ENCODE results near the gene ASTN1.

The ASTN1 gene

DNA sequence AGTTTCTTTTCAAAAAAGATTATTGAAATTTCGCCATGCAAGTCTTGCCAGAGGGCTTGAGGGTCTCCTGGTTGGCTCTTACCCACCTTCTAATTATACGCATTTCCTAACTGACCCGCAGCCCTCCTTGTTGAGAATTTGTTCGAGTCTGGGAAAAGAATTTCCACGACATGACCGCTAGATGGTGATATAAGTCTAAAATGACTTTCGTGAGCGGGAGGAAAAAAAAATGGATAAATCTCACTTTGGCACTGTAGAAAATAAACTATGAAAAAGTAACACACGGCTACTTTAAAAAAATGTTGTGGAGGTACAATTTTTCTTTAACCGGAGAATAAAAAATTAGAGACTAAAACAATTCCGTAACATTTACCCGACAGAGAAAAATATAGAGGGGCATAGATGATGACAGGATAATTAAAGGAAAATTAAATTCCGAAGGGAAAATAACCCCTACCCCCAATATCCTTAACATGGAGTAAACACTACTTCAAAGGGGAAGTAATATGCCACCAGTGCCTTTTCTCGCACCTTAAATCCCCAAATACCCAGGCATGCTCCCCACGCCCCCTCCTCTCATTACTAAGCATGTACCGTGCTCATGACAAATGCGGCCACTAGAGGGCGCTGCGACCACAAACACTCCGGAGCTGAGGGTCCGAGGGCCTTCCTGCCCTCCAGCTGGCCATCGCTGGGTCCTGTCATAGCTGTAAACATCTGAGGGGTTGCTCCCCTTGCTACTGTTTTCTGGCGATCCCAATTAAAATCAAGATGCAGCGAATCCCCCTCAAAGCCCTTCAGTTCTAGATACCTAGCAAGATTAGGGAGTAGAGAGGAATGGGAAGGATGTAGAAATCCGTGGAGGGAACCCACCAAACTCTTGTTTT lies 266.9 kb downstream of the ASTN1 start:
- Histone ChIP-seq H3K27ac (ENCODE audit: low read depth, low read length) (no peak overlapping the region), H3K79me2 (ENCODE audit: control insufficient read depth, insufficient read depth, low read length, unreplicated experiment) (no peaks in the 10 kb centered on the region), H2AFZ (ENCODE audit: low read length, unreplicated experiment) (peak overlapping the region; percentile 20), H3K36me3 (ENCODE audit: insufficient read depth, low read length) (no peaks in the 10 kb centered on the region), H3K4me1 (ENCODE audit: control insufficient read depth, insufficient read depth, low read length, unreplicated experiment) (no peaks in the 10 kb centered on the region), H3K27me3 (ENCODE audit: insufficient read depth, low read length) (peaks cover 56% of the 10 kb centered on the region), H3K4me3 (ENCODE audit: low read depth, low read length) (no peak overlapping the region; the same call in 1 of the 2 replicates)

DNA sequence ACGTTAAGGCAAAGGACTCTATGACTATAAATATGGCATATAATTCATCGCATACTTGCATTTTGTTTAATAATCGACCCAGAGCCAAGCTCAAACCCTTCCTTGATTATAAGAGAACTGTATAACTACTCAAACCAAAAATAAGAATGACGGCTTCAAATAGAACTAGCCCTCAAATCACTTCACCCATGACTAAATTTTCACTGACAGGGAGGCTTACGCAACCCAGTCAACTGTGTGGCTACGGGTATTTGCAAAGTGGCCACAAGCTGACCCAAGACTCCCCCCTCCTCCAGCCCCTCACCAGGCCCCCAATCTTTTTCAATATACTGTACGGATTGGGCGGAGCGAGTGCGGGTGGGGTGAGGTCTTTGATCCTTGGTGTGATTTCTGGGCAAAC lies 268.3 kb downstream of the ASTN1 start:
- no peaks in the 10 kb centered on the region for H3K79me2 ChIP-seq (ENCODE audit: control insufficient read depth, insufficient read depth, low read length, unreplicated experiment)
- no peak overlapping the region for H3K4me3 ChIP-seq (ENCODE audit: low read depth, low read length)
- no peaks in the 10 kb centered on the region for H3K4me1 ChIP-seq (ENCODE audit: control insufficient read depth, insufficient read depth, low read length, unreplicated experiment)
- H2AFZ ChIP-seq (ENCODE audit: low read length, unreplicated experiment), result no peak overlapping the region
- H3K36me3 ChIP-seq (ENCODE audit: insufficient read depth, low read length), result no peaks in the 10 kb centered on the region
- H3K27ac ChIP-seq (ENCODE audit: low read depth, low read length), result no peak overlapping the region
- peaks cover 58% of the 10 kb centered on the region for H3K27me3 ChIP-seq (ENCODE audit: insufficient read depth, low read length)

DNA sequence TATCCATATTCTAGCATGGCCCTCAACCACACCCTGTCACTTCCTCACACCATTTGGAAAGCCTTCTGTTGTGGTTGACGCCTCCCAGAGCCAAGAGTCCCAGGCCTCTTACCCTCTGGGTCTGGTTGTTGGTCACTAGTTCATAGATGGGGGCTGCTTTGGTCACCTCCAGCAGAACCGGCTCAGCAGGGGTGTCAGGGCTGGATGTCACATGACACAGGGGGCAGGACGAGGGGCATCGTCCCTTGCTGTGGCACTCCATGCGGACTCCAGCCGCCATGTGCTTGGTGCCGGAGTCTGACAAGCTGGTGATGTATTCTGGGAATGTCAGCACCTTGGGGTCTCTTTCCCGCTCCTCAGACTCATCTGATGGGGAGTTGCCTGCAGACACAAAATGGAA lies 270.1 kb downstream of the ASTN1 start:
- no peaks in the 10 kb centered on the region for H3K4me1 ChIP-seq (ENCODE audit: control insufficient read depth, insufficient read depth, low read length, unreplicated experiment)
- H3K4me3 ChIP-seq (ENCODE audit: low read depth, low read length), result no peak overlapping the region
- no peak overlapping the region for H3K27ac ChIP-seq (ENCODE audit: low read depth, low read length)
- no peak overlapping the region for H2AFZ ChIP-seq (ENCODE audit: low read length, unreplicated experiment)
- peaks cover 55% of the 10 kb centered on the region for H3K27me3 ChIP-seq (ENCODE audit: insufficient read depth, low read length)
- no peaks in the 10 kb centered on the region for H3K79me2 ChIP-seq (ENCODE audit: control insufficient read depth, insufficient read depth, low read length, unreplicated experiment)
- no peaks in the 10 kb centered on the region for H3K36me3 ChIP-seq (ENCODE audit: insufficient read depth, low read length)

DNA sequence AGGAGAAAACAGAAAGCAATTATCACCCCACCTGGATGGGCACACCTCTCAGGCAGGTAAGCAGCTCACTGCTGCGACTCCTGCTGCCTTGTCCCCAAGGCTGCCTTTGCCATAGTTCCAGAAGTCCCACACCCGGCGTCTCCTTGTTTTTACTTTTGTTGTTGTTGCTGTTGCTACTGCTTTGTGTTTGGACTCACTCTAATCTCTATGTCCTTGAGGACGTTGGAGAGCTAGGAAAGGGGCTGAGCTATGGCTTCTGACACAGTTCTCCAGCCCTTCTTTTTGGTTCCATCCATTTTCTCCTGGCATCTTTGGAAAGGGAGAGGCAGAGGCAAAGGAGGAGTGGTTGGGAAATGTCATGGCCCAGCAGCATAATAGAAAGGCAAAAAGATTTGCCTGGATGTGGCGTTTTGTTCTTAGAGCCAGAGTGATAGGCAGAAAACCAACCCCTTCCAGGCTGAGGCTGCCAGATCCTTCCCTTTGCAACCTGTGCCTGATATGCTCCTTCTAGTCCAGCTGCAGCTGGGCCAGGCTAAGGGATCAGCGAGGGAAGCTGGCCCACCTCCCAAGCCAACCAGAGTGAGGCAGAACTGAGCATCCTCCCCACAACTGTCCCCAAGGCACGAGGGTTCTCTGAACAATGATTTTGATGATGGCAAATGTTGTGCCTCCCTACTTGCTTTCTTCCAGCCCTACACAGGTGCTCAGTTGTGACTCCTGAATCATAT lies 270.7 kb downstream of the ASTN1 start:
- Histone ChIP-seq H3K27ac (ENCODE audit: low read depth, low read length) (no peak overlapping the region), H3K79me2 (ENCODE audit: control insufficient read depth, insufficient read depth, low read length, unreplicated experiment) (no peaks in the 10 kb centered on the region), H3K27me3 (ENCODE audit: insufficient read depth, low read length) (peaks cover 49% of the 10 kb centered on the region), H3K4me1 (ENCODE audit: control insufficient read depth, insufficient read depth, low read length, unreplicated experiment) (no peaks in the 10 kb centered on the region), H2AFZ (ENCODE audit: low read length, unreplicated experiment) (no peak overlapping the region), H3K4me3 (ENCODE audit: low read depth, low read length) (no peak overlapping the region), H3K36me3 (ENCODE audit: insufficient read depth, low read length) (no peaks in the 10 kb centered on the region)

DNA sequence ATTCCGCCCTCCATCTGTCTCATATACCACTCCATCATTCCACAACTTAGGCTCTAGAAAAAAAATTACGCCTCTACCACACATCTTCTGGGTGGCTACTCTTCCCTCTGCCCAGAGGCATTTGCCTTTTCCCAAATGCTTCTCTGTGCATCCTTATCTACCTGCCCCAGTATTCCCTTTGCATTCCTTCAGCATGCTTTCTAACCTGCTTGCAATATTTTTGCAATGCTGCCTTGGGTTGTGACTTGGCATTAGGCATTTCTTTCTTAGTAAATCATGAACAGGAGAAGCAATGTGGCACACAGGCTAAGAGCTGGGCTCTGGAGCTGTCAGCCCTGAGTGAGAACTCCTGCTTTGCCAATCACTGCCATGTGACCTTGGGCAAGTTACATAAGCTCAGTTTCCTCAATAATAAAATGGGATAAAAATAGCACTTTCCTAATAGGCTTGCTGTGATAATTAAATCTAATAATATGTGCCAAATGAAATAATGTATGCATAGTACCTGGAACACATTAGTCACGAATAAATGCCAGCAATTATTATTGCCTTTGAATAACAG lies 276.0 kb downstream of the ASTN1 start:
- Histone ChIP-seq H3K4me1 (ENCODE audit: control insufficient read depth, insufficient read depth, low read length, unreplicated experiment) (no peaks in the 10 kb centered on the region), H3K36me3 (ENCODE audit: insufficient read depth, low read length) (no peaks in the 10 kb centered on the region), H3K27ac (ENCODE audit: low read depth, low read length) (no peak overlapping the region), H3K4me3 (ENCODE audit: low read depth, low read length) (no peak overlapping the region), H3K79me2 (ENCODE audit: control insufficient read depth, insufficient read depth, low read length, unreplicated experiment) (no peaks in the 10 kb centered on the region), H2AFZ (ENCODE audit: low read length, unreplicated experiment) (no peak overlapping the region), H3K27me3 (ENCODE audit: insufficient read depth, low read length) (peaks cover 24% of the 10 kb centered on the region; the same call in 1 of the 2 replicates)

DNA sequence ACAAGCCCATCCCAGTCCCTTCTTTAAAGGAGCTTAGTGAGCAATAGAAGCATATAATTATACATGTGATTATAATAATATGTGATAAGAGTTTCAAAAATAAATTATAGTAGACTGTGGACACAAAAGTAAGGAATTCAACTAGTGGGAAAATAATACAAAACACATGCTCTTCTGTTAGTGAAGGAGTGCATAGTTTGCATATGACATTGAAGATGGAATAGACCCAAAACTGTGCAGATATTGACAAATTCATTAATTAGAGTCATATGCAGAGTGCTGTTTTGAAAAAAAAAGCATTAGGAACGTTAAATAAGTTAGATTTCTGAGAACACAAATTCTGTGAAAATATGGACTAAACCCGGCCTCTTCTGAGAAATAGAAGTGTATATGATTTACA lies 278.8 kb downstream of the ASTN1 start:
- no peak overlapping the region for H3K27ac ChIP-seq (ENCODE audit: low read depth, low read length)
- H3K27me3 ChIP-seq (ENCODE audit: insufficient read depth, low read length), result peaks cover 14% of the 10 kb centered on the region
- no peaks in the 10 kb centered on the region for H3K36me3 ChIP-seq (ENCODE audit: insufficient read depth, low read length)
- H3K79me2 ChIP-seq (ENCODE audit: control insufficient read depth, insufficient read depth, low read length, unreplicated experiment), result no peaks in the 10 kb centered on the region
- no peak overlapping the region for H3K4me3 ChIP-seq (ENCODE audit: low read depth, low read length)
- no peak overlapping the region for H2AFZ ChIP-seq (ENCODE audit: low read length, unreplicated experiment)
- H3K4me1 ChIP-seq (ENCODE audit: control insufficient read depth, insufficient read depth, low read length, unreplicated experiment), result no peaks in the 10 kb centered on the region

DNA sequence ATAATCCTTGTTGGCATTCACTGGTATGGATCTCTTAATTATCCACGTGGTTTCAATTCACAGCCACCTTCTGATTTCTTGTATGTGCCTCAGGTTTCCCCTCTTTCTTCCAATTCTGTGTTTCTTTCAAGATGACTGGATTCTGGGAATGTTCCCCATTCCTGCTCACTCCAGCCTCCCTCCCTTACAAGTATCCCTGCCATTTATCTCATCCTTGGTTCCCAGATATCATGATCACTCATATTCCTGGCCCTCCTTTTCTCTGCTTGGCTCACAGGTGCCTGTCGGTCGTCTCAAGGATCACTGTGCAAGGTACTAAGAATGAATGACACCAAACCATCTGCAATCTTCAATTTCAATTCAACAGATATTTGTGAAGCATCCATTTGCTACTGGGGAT lies 279.2 kb downstream of the ASTN1 start:
- H2AFZ ChIP-seq (ENCODE audit: low read length, unreplicated experiment), result no peak overlapping the region
- no peaks in the 10 kb centered on the region for H3K4me1 ChIP-seq (ENCODE audit: control insufficient read depth, insufficient read depth, low read length, unreplicated experiment)
- no peaks in the 10 kb centered on the region for H3K36me3 ChIP-seq (ENCODE audit: insufficient read depth, low read length)
- peaks cover 13% of the 10 kb centered on the region for H3K27me3 ChIP-seq (ENCODE audit: insufficient read depth, low read length)
- no peak overlapping the region for H3K27ac ChIP-seq (ENCODE audit: low read depth, low read length)
- H3K4me3 ChIP-seq (ENCODE audit: low read depth, low read length), result no peak overlapping the region
- H3K79me2 ChIP-seq (ENCODE audit: control insufficient read depth, insufficient read depth, low read length, unreplicated experiment), result no peaks in the 10 kb centered on the region

DNA sequence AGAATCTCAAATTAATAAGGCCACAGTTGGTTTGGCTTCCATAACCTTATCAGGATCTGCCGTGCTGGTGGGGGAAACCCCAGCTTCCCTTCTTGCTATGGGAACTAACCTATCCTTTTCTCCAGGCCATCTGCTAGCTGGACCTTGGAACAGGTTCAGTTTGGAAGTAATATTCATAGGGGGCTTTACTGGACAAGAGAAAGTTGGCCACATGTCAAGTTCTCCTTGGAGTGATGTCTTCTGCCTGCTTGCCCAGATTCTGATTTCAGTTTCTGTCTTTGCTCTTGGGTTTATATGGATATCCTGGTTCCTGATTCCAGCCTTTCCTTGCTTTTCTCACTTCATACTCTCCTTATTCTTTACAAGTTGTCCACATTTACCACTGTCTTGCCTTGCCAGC lies 279.6 kb downstream of the ASTN1 start:
- Histone ChIP-seq H3K27me3 (ENCODE audit: insufficient read depth, low read length) (peaks cover 10% of the 10 kb centered on the region), H3K27ac (ENCODE audit: low read depth, low read length) (no peak overlapping the region), H3K79me2 (ENCODE audit: control insufficient read depth, insufficient read depth, low read length, unreplicated experiment) (no peaks in the 10 kb centered on the region), H2AFZ (ENCODE audit: low read length, unreplicated experiment) (no peak overlapping the region), H3K36me3 (ENCODE audit: insufficient read depth, low read length) (no peaks in the 10 kb centered on the region), H3K4me3 (ENCODE audit: low read depth, low read length) (no peak overlapping the region), H3K4me1 (ENCODE audit: control insufficient read depth, insufficient read depth, low read length, unreplicated experiment) (no peaks in the 10 kb centered on the region)

DNA sequence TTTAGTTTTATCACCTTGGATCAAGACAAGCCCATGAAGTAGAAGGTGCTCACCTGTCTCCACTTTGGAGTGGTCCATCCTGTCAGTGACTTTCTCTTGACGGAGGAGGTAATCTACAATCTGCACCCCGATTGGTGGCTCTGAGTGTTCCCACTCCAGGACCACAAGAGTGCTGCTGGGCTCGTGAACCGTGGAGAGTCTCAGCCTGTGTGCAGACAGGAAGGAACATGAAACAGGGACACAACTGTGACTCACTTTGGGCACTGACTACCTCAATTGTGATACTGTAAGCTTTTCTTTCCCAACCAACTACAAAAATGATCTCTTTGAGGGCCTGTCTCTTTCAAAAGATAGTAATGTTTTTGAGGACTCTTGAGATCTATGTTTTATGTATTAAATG lies 280.2 kb downstream of the ASTN1 start:
- no peak overlapping the region for H3K27ac ChIP-seq (ENCODE audit: low read depth, low read length)
- H2AFZ ChIP-seq (ENCODE audit: low read length, unreplicated experiment), result no peak overlapping the region
- H3K4me3 ChIP-seq (ENCODE audit: low read depth, low read length), result no peak overlapping the region
- no peaks in the 10 kb centered on the region for H3K36me3 ChIP-seq (ENCODE audit: insufficient read depth, low read length)
- no peaks in the 10 kb centered on the region for H3K4me1 ChIP-seq (ENCODE audit: control insufficient read depth, insufficient read depth, low read length, unreplicated experiment)
- no peaks in the 10 kb centered on the region for H3K79me2 ChIP-seq (ENCODE audit: control insufficient read depth, insufficient read depth, low read length, unreplicated experiment)
- H3K27me3 ChIP-seq (ENCODE audit: insufficient read depth, low read length), result peaks cover 10% of the 10 kb centered on the region

DNA sequence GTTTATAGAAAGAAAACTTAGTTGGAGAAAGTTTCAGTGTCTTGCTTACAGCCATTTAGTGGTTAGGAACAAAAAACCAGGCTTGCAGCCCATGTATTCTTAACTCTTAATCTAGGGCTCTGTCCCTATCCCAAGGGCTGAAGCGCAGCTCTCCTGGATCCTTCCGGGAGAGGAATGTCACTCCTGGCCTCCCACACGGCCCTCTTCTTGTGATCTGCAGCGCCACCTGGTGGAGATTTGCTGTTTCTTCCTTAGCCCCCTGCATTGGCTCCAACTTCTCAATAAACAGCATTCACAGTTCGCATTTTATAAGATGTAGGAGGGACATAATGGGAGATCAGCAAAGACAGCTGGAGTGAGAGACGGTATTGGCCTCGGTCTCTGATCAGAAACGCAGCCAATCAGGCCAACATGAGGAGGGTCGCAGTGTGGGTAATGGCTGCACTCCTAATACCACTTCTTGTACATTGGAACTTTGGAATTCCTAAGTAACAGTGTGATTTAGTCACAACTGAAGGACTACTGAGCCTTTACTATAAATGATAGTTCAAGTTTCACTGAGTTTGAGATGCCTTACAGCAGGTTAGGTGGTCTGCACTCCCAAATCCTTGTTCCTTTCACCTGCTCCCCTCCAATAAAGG lies 283.4 kb downstream of the ASTN1 start:
- H3K4me1 ChIP-seq (ENCODE audit: control insufficient read depth, insufficient read depth, low read length, unreplicated experiment), result no peaks in the 10 kb centered on the region
- H3K79me2 ChIP-seq (ENCODE audit: control insufficient read depth, insufficient read depth, low read length, unreplicated experiment), result no peaks in the 10 kb centered on the region
- no peak overlapping the region for H2AFZ ChIP-seq (ENCODE audit: low read length, unreplicated experiment)
- H3K4me3 ChIP-seq (ENCODE audit: low read depth, low read length), result no peak overlapping the region
- H3K27ac ChIP-seq (ENCODE audit: low read depth, low read length), result no peak overlapping the region
- no peaks in the 10 kb centered on the region for H3K36me3 ChIP-seq (ENCODE audit: insufficient read depth, low read length)
- peaks cover 6% of the 10 kb centered on the region; the same call in 1 of the 2 replicates for H3K27me3 ChIP-seq (ENCODE audit: insufficient read depth, low read length)

Measured in ACC112 (cell line).